ENCODE results near the gene CRYGA. TPM values are rescaled to one million over a fixed set of nuclear protein-coding genes. Genes with fewer than 3 reads are reported as not detected.
"Not testable (repeated sequence)": the region's sequence is repeated elsewhere in the genome, so short reads cannot be mapped to it uniquely, and the experiment has no call there.

Gene CRYGA
- total RNA-seq, 2 donors from 2014 or later: not detected

- Histone ChIP-seq H3K27ac (no peak within 1 kb of the TSS), H3K36me3 (replicated peaks in 1 of 2; ENCODE audit: insufficient read depth in 1 of 2, low read depth in 2 of 2) (no peaks in the 10 kb centered on the region), H3K9me3 (no peaks in the 10 kb centered on the region), H3K4me3 (no peak within 1 kb of the TSS), H3K27me3 (no peaks in the 10 kb centered on the region), H3K4me1 (no peaks in the 10 kb centered on the region)
- DNase-seq (no peak), ATAC-seq (no peak)
- no peak for TF ChIP-seq CTCF (IDR thresholded peaks at IDR 0.05)
- intact Hi-C loops (cut with DNase I): no loop called here
- 68 to 72% methylated on average over 6 of the region's 6 CpGs for WGBS, 2 donors
Observed at GRCh38 chr2:208146006-208146405, 17.4 kb downstream of the CRYGA start, which contains the start of gene CRYGB. Gene CRYGB (minus strand): TSS chr2:208146158. CDS start chr2:208146120, 38 bp downstream.

GRCh38 chr2:208142925-208143799, 20.2 kb downstream of the CRYGA start:
- Histone ChIP-seq H3K4me1 (no peaks in the 10 kb centered on the region), H3K27ac (no peak overlapping the region), H3K4me3 (no peak overlapping the region), H3K36me3 (replicated peaks in 1 of 2; ENCODE audit: insufficient read depth in 1 of 2, low read depth in 2 of 2) (no peaks in the 10 kb centered on the region), H3K27me3 (no peaks in the 10 kb centered on the region), H3K9me3 (no peaks in the 10 kb centered on the region)
- WGBS, 2 donors: 47 to 54% methylated on average over 12 to 14 of the region's 14 CpGs
- no peak for ATAC-seq
- no peak for DNase-seq
- TF ChIP-seq POLR2A (IDR thresholded peaks at IDR 0.05) (no peak), CTCF (IDR thresholded peaks at IDR 0.05) (no peak)
- intact Hi-C loops (cut with DNase I): no loop called here

- Histone ChIP-seq H3K27ac (no peak overlapping the region), H3K27me3 (no peaks in the 10 kb centered on the region), H3K36me3 (replicated peaks in 1 of 2; ENCODE audit: insufficient read depth in 1 of 2, low read depth in 2 of 2) (no peaks in the 10 kb centered on the region), H3K9me3 (no peaks in the 10 kb centered on the region), H3K4me3 (no peak overlapping the region), H3K4me1 (no peaks in the 10 kb centered on the region)
- DNase-seq: no peak
- no peak for TF ChIP-seq CTCF (IDR thresholded peaks at IDR 0.05)
- no peak for TF ChIP-seq POLR2A (IDR thresholded peaks at IDR 0.05)
- intact Hi-C loops (cut with DNase I): no loop called here
- 43% methylated on average over 8 of the region's 8 CpGs for WGBS, 2 donors
- no peak for ATAC-seq
Observed at GRCh38 chr2:208142240-208142924, 21.0 kb downstream of the CRYGA start.

GRCh38 chr2:208139447-208139846, 23.9 kb downstream of the CRYGA start:
- intact Hi-C loops (cut with DNase I): no loop called here
- Histone ChIP-seq H3K9me3 (no peaks in the 10 kb centered on the region), H3K4me3 (no peak overlapping the region), H3K4me1 (peaks cover 10% of the 10 kb centered on the region), H3K27me3 (no peaks in the 10 kb centered on the region), H3K27ac (no peak overlapping the region), H3K36me3 (replicated peaks in 1 of 2; ENCODE audit: insufficient read depth in 1 of 2, low read depth in 2 of 2) (no peaks in the 10 kb centered on the region)
- 86 to 88% methylated on average over 18 of the region's 18 CpGs for WGBS, 2 donors
- TF ChIP-seq CTCF (IDR thresholded peaks at IDR 0.05) (no peak), POLR2A (IDR thresholded peaks at IDR 0.05) (no peak)
- ATAC-seq (no peak), DNase-seq (no peak)

GRCh38 chr2:208138334-208138733, 25.1 kb downstream of the CRYGA start:
- H3K36me3 ChIP-seq (replicated peaks in 1 of 2; ENCODE audit: insufficient read depth in 1 of 2, low read depth in 2 of 2); DNase-seq; H3K27me3 ChIP-seq; H3K27ac ChIP-seq; intact Hi-C loops (cut with DNase I); H3K9me3 ChIP-seq; H3K4me3 ChIP-seq; ATAC-seq: not testable (repeated sequence)
- 93 to 94% methylated on average over 7 of the region's 7 CpGs for WGBS, 2 donors
- H3K4me1 ChIP-seq: peaks cover 10% of the 10 kb centered on the region

Data from body of pancreas (tissue), 4 donors.